OCI-LY7 (cell line): Measurements from ENCODE around the gene ZNF564. TPM values are rescaled to one million over a fixed set of nuclear protein-coding genes. Genes with fewer than 3 reads are reported as not detected.
A peak's percentile ranks its signal among the peaks of the same experiment; 100 is the strongest.

Source experiments
- BruUV-seq: library from RNA; stranded (reverse); fragments of 400-500 nt; replicated peaks from 2 replicates; lab custom pipeline; 2021; lab: Mats Ljungman, UMichigan
- CTCF ChIA-PET: fragments of 300-600 bp; sonication (Branson Sonifier 250); formaldehyde crosslinking; loops from one replicate; lab custom pipeline; 2022; ENCODE audit warnings: antibody characterized with exemption; ENCODE audit not compliant: unreplicated experiment; lab: Charles Lee
- POLR2A ChIA-PET: fragments of 300-600 bp; sonication (Branson Sonifier 250); formaldehyde crosslinking; loops from one replicate; lab custom pipeline; 2022; ENCODE audit warnings: antibody characterized with exemption; lab: Charles Lee
- DNase-seq: peaks from one replicate; pipeline ENCODE4 v3.0.0-alpha.2; 2015; ENCODE audit warnings: low spot score
- H2AFZ ChIP-seq: fragments of 200-600 bp; sonication (generic), shearing (Covaris generic); 2 replicates; pipeline ENCODE4 v1.6.1; 2014; ENCODE audit warnings: mild to moderate bottlenecking, antibody characterized with exemption, low read length, moderate library complexity
- H3K27ac ChIP-seq: fragments of 200-600 bp; sonication (generic); 2 replicates; pipeline ENCODE4 v1.5.1; 2014; ENCODE audit warnings: mixed run types, low read depth, mild to moderate bottlenecking, moderate library complexity, low read length, inconsistent platforms; ENCODE audit not compliant: poor library complexity, severe bottlenecking
- H3K36me3 ChIP-seq: fragments of 200-600 bp; sonication (generic); 2 replicates; pipeline ENCODE4 v1.6.1; 2014; ENCODE audit warnings: mild to moderate bottlenecking, antibody characterized with exemption, low read length, moderate library complexity, mixed read lengths; ENCODE audit not compliant: insufficient read depth
- H3K4me1 ChIP-seq: fragments of 200-600 bp; sonication (generic); 2 replicates; pipeline ENCODE4 v1.5.1; 2014; ENCODE audit warnings: mild to moderate bottlenecking, low read length; ENCODE audit not compliant: insufficient read depth, poor library complexity, severe bottlenecking
- H3K4me2 ChIP-seq: fragments of 200-600 bp; sonication (generic); 2 replicates; pipeline ENCODE4 v1.6.1; 2014; ENCODE audit warnings: mild to moderate bottlenecking, low read length
- H3K4me3 ChIP-seq: fragments of 200-600 bp; sonication (generic); 2 replicates; pipeline ENCODE4 v1.5.1; 2014; ENCODE audit warnings: mild to moderate bottlenecking, low read depth, low read length; ENCODE audit not compliant: poor library complexity, severe bottlenecking
- H3K79me2 ChIP-seq: fragments of 200-600 bp; sonication (generic); 2 replicates; pipeline ENCODE4 v1.6.1; 2016; ENCODE audit warnings: low read depth, mild to moderate bottlenecking, low read length, moderate library complexity, mixed read lengths; ENCODE audit not compliant: insufficient read depth
- H3K9me2 ChIP-seq: fragments of 200-600 bp; sonication (generic); 2 replicates; pipeline ENCODE4 v1.6.1; 2016; ENCODE audit warnings: mild to moderate bottlenecking, low read length, mixed read lengths; ENCODE audit not compliant: insufficient read depth
- H3K9me3 ChIP-seq: fragments of 200-600 bp; sonication (generic); 2 replicates; pipeline ENCODE4 v1.6.1; 2014; ENCODE audit warnings: mild to moderate bottlenecking, mixed run types, low read length, mixed read lengths
- H4K20me1 ChIP-seq: fragments of 200-600 bp; sonication (generic); 2 replicates; pipeline ENCODE4 v1.6.1; 2014; ENCODE audit warnings: mild to moderate bottlenecking, antibody characterized with exemption, low read length, moderate library complexity, mixed read lengths; ENCODE audit not compliant: insufficient read depth
- EZH2phosphoT487 ChIP-seq: fragments of 200-600 bp; sonication (generic); IDR thresholded peaks from 2 replicates; pipeline ENCODE4 v1.6.1; 2018; ENCODE audit warnings: low read depth, borderline replicate concordance, mild to moderate bottlenecking, mixed run types, antibody characterized with exemption, low read length, moderate library complexity, mixed read lengths
- intact Hi-C: fragments of 100-400 bp; cut with micrococcal nuclease; formaldehyde crosslinking; loops from one replicate; pipeline ENCODE4 v1.10.0; 2022; ENCODE audit not compliant: unreplicated experiment
- total RNA-seq, 2 experiments: library from RNA; depleted of rRNA in 1 of 2; stranded (reverse); fragments of >200 nt in 1 of 2; shearing (Covaris generic) in 1 of 2; gene quantifications; 2 replicates each; pipeline ENCODE4 v1.2.3, GENCODE V29; 2014 to 2022
- TF ChIP-seq, protein P1 (sequence below): fragments of 200-600 bp; sonication (generic); conservative IDR thresholded peaks from 2 replicates; pipeline ENCODE4 v1.5.1; 2014; ENCODE audit warnings: mild to moderate bottlenecking, antibody characterized with exemption, low read length, moderate library complexity, mixed read lengths

The ZNF564 gene
- total RNA-seq, 2 experiments from 2014 or later: 8.0 to 13.1 TPM

DNA sequence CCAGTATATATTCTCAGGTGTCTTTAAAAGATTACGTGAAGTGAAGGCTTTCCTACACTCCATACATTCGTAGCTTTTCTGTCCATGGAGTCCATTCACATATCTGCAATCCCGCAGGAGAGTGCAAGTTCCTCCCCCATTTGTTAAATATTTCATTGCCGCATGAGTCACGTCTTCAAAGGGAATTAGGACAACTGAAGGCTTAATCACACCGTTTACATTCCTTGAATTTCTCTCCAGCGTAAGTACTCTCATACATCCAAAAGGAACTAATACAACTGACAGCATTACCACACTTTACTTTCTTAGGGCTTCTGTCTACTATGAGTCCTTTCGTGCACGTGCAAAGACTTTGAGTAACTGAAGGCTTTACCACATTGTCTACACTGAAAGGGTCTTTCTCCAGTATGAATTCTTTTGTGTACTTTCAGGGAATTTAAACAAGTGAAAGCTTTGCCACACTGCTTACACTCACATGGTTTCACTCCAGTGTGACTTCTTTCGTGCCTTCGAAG is 29.0 kb upstream of the ZNF564 start:
- H3K4me1 ChIP-seq: no peaks in the 10 kb centered on the region

DNA sequence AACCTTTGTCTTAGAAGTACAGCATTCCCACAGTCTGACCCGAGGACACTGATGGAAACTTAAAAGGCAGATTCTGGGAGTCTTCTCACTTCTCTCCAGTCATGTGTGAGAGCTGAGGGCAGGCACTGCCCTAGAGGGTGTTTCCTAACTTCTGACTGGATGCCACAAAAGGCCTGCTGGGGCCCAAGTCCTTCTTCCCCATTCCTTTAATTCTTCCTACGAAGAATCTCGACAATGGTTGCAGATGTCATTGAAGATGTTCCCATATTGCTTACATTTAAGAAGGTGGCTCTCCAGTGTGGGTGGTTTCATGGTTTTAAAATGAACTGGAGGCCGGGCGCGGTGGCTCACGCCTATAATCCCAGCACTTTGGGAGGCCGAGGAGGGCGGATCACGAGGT is 27.4 kb upstream of the ZNF564 start:
- H3K4me2 ChIP-seq: no peak overlapping the region
- H3K79me2 ChIP-seq: no peaks in the 10 kb centered on the region
- intact Hi-C loops: no loop called here
- ChIA-PET POLR2A (interaction anchor here (0.6 kb wide), 1 partner anchor 32 kb away, joined by 4 read pairs; the partner anchor contains the start of genes ZNF490 and ZNF791), CTCF (no interaction called here)
- no peak overlapping the region for H3K27ac ChIP-seq
- no peaks in the 10 kb centered on the region for H3K9me2 ChIP-seq
- peaks cover 11% of the 10 kb centered on the region for H3K4me1 ChIP-seq
- no peaks in the 10 kb centered on the region for H3K9me3 ChIP-seq
- DNase-seq: no peak
- no peak overlapping the region for H2AFZ ChIP-seq
- H3K36me3 ChIP-seq: peaks cover 23% of the 10 kb centered on the region
- BruUV-seq: no TSS peak
- H3K4me3 ChIP-seq: no peak overlapping the region
- TF ChIP-seq, protein P1, sequence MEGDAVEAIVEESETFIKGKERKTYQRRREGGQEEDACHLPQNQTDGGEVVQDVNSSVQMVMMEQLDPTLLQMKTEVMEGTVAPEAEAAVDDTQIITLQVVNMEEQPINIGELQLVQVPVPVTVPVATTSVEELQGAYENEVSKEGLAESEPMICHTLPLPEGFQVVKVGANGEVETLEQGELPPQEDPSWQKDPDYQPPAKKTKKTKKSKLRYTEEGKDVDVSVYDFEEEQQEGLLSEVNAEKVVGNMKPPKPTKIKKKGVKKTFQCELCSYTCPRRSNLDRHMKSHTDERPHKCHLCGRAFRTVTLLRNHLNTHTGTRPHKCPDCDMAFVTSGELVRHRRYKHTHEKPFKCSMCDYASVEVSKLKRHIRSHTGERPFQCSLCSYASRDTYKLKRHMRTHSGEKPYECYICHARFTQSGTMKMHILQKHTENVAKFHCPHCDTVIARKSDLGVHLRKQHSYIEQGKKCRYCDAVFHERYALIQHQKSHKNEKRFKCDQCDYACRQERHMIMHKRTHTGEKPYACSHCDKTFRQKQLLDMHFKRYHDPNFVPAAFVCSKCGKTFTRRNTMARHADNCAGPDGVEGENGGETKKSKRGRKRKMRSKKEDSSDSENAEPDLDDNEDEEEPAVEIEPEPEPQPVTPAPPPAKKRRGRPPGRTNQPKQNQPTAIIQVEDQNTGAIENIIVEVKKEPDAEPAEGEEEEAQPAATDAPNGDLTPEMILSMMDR: no peak
- TF ChIP-seq EZH2phosphoT487: no peak
- H4K20me1 ChIP-seq: no peaks in the 10 kb centered on the region

More for the DNA sequence above, 29.0 kb upstream of the ZNF564 start:
- TSS peak; percentile 61 for BruUV-seq
- intact Hi-C loops: no loop called here
- Histone ChIP-seq H3K36me3 (peaks cover 23% of the 10 kb centered on the region), H3K4me2 (no peak overlapping the region), H3K79me2 (no peaks in the 10 kb centered on the region), H3K9me3 (no peaks in the 10 kb centered on the region), H3K27ac (no peak overlapping the region), H3K4me3 (no peak overlapping the region), H2AFZ (no peak overlapping the region), H4K20me1 (no peaks in the 10 kb centered on the region), H3K9me2 (no peaks in the 10 kb centered on the region)
- no peak for TF ChIP-seq EZH2phosphoT487
- TF ChIP-seq, protein P1: no peak
- POLR2A ChIA-PET: no interaction called here
- DNase-seq: no peak
- CTCF ChIA-PET: no interaction called here

DNA sequence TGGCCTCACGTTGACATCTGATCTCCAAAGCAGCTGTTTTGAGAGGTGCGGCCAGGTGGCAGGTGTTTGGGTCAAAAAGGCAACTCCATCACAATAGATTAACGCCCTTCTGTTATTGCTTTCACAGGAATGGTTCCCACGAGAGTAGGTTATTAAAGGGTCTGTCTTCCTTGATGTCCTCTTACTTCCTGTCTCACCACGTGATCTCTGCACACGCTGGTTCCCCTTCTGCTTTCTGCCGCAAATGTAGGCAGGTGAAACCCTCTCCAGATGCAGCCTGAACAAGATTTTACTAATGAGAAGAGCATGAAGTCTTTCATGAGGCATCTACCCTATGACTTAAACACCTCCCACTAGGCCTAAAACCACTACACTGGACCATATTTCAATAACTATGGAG is 22.8 kb upstream of the ZNF564 start:
- Histone ChIP-seq H3K4me1 (peaks cover 23% of the 10 kb centered on the region), H3K79me2 (no peaks in the 10 kb centered on the region), H2AFZ (peak overlapping the region; percentile 46; the same call in 1 of the 2 replicates), H3K9me3 (no peaks in the 10 kb centered on the region), H3K4me2 (peak overlapping the region; percentile 58), H3K36me3 (0 out of 2 replicates have a peak, but pooled peaks cover 4% of the 10 kb centered on the region), H3K27ac (peak overlapping the region; percentile 51), H3K9me2 (no peaks in the 10 kb centered on the region), H3K4me3 (peak overlapping the region; percentile 3), H4K20me1 (no peaks in the 10 kb centered on the region)
- CTCF ChIA-PET: interaction anchor here (0.6 to 0.8 kb wide), 3 partner anchors 34 to 104 kb away, joined by 3 to 4 read pairs (median 3); no protein-coding TSS in a partner anchor
- peak; percentile 85 for DNase-seq
- intact Hi-C loops: no loop called here
- BruUV-seq: no TSS peak
- no peak for TF ChIP-seq EZH2phosphoT487
- TF ChIP-seq, protein P1: no peak
- POLR2A ChIA-PET: interaction anchor here (0.6 to 0.9 kb wide), 2 partner anchors 40 to 90 kb away, joined by 3 read pairs; partner anchors contain the start of gene ZNF709
